ENCODE results near the gene EXOC7. TPM values are rescaled to one million over a fixed set of nuclear protein-coding genes. Genes with fewer than 3 reads are reported as not detected.

Gene EXOC7
- total and polyA plus RNA-seq, 2 donors (not counting 1 experiment from before 2014, with no cell fraction given), result 66.8 to 88.8 TPM

DNA sequence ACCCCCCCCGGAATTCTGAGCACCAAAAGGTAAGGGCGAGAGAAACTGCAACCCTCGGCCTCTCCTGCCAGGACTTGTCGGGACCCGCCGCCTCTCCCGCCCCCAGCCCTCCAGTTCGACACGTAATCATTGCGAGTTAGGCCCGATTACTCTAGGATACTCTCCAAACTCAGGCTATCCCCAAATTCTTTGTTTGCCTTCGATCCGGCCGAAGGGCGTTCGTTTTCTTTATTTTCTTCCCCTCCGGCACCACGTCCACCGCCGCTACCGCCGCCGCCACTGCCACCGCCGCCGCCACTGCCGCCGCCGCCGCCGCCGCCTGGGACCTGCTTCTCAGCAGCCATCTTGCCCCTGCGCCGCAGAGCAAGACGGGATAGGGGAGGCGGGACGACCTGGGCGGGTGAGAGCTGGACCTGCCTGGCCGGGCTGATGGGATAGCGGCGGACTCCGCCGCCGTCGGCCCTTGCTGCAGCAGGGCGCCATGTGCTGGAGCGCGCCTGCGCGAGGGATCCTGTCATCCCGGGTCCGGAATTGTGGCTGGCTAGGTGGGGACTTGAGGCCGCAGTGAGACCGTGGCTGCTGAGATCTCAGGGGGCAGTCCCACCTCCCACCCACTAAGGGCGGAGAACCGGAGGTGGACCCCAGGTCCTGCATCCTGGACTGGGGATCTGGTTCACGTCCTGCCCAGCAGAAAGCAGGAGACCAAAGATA, 31.3 kb downstream of the EXOC7 start, which contains the start of gene SRP68:
TSS of gene SRP68 (minus strand) at position 370 of the 711 bp plus-strand sequence. CDS start at position 344, 26 bp downstream.
- H3K79me2 ChIP-seq (ENCODE audit: control insufficient read depth, insufficient read depth, low read length), result peaks cover 33% of the 10 kb centered on the region
- TF ChIP-seq, protein P1, sequence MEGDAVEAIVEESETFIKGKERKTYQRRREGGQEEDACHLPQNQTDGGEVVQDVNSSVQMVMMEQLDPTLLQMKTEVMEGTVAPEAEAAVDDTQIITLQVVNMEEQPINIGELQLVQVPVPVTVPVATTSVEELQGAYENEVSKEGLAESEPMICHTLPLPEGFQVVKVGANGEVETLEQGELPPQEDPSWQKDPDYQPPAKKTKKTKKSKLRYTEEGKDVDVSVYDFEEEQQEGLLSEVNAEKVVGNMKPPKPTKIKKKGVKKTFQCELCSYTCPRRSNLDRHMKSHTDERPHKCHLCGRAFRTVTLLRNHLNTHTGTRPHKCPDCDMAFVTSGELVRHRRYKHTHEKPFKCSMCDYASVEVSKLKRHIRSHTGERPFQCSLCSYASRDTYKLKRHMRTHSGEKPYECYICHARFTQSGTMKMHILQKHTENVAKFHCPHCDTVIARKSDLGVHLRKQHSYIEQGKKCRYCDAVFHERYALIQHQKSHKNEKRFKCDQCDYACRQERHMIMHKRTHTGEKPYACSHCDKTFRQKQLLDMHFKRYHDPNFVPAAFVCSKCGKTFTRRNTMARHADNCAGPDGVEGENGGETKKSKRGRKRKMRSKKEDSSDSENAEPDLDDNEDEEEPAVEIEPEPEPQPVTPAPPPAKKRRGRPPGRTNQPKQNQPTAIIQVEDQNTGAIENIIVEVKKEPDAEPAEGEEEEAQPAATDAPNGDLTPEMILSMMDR (conservative IDR thresholded peaks at IDR 0.05 in 1 of 2, IDR thresholded peaks at IDR 0.05 in 1 of 2; ENCODE audit: low read depth in 1 of 2, low read length in 2 of 2), result no peak
- TF ChIP-seq EZH2 (IDR thresholded peaks at IDR 0.05; ENCODE audit: low read length, missing control alignments), result no peak
- no peaks in the 10 kb centered on the region for H3K9me3 ChIP-seq (ENCODE audit: control insufficient read depth, insufficient read depth, low read depth, low read length)

DNA sequence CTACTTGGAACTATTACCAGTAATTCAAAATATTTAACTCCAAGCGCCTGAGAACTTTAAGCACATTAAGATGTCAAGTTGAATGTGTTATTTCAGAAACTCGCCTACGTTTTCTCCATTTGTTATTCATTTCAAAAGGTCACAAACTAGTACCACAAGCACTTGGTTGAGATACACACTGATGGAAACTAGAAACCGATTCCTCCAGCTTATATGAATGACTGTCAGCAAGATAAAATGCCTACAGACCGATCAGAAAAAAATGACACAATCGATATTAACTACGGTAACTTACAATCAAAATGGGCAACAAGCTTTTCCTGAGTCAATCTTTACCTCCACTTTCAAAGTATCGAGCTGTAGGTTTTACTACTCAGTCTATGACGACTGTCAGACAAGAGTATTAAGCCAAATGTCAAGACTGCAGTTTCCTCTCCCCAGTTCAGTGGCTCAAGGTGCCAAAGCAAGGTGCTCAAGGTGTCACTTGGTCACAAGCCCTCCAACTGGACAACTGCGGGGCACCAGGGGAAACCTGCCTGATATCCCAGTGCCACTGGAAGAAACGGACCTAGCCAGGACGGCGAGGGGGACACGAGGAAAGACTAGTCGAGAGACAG, 31.9 kb downstream of the EXOC7 start:
- DNase-seq (ENCODE audit: low read depth in 2 of 2), result no peak

More for the DNA sequence above, 31.3 kb downstream of the EXOC7 start, which contains the start of gene SRP68:
- Histone ChIP-seq H2AFZ (ENCODE audit: low read length) (peak within 1 kb of the TSS; percentile 99), H3K9ac (ENCODE audit: insufficient read depth, low read length) (peak within 1 kb of the TSS; percentile 55), H3K36me3 (ENCODE audit: control insufficient read depth, insufficient read depth, low read length) (peaks cover 2% of the 10 kb centered on the region), H3K4me1 (ENCODE audit: control insufficient read depth, extremely low read depth, insufficient read depth, low read length) (no peaks in the 10 kb centered on the region), H3K4me3 (replicated peaks in 1 of 4; ENCODE audit: control extremely low read depth in 1 of 4, insufficient read depth in 1 of 4, low read depth in 3 of 4, low read length in 4 of 4) (peak within 1 kb of the TSS; percentile 61 to 95 (median 72)), H3K27me3 (ENCODE audit: control insufficient read depth, insufficient read depth, low read length) (peaks cover 35% of the 10 kb centered on the region), H3K4me2 (ENCODE audit: extremely low read depth, insufficient read depth, low read length) (peak within 1 kb of the TSS; percentile 99), H3K27ac (ENCODE audit: insufficient read depth, low read length) (peak within 1 kb of the TSS; percentile 68), H4K20me1 (ENCODE audit: control insufficient read depth, extremely low read depth, insufficient read depth, low read length) (no peaks in the 10 kb centered on the region)
- peak; percentile 90 to 93 for DNase-seq (ENCODE audit: low read depth in 2 of 2)

GRCh38 chr17:76065775-76066174, 37.8 kb downstream of the EXOC7 start:
- peaks cover 13% of the 10 kb centered on the region for H3K36me3 ChIP-seq (ENCODE audit: control insufficient read depth, insufficient read depth, low read length)
- no peaks in the 10 kb centered on the region for H3K27me3 ChIP-seq (ENCODE audit: control insufficient read depth, insufficient read depth, low read length)
- peaks cover 15% of the 10 kb centered on the region for H3K79me2 ChIP-seq (ENCODE audit: control insufficient read depth, insufficient read depth, low read length)

More for the DNA sequence above, 31.9 kb downstream of the EXOC7 start:
- Histone ChIP-seq H3K27ac (ENCODE audit: insufficient read depth, low read length) (peak overlapping the region; percentile 68), H3K36me3 (ENCODE audit: control insufficient read depth, insufficient read depth, low read length) (peaks cover 2% of the 10 kb centered on the region), H3K79me2 (ENCODE audit: control insufficient read depth, insufficient read depth, low read length) (peaks cover 33% of the 10 kb centered on the region), H2AFZ (ENCODE audit: low read length) (no peak overlapping the region), H4K20me1 (ENCODE audit: control insufficient read depth, extremely low read depth, insufficient read depth, low read length) (no peaks in the 10 kb centered on the region), H3K4me2 (ENCODE audit: extremely low read depth, insufficient read depth, low read length) (peak overlapping the region; percentile 98), H3K9ac (ENCODE audit: insufficient read depth, low read length) (peak overlapping the region; percentile 55), H3K27me3 (ENCODE audit: control insufficient read depth, insufficient read depth, low read length) (peaks cover 29% of the 10 kb centered on the region), H3K4me3 (replicated peaks in 1 of 4; ENCODE audit: control extremely low read depth in 1 of 4, insufficient read depth in 1 of 4, low read depth in 3 of 4, low read length in 4 of 4) (peak overlapping the region; percentile 61 to 95 (median 72)), H3K9me3 (ENCODE audit: control insufficient read depth, insufficient read depth, low read depth, low read length) (no peaks in the 10 kb centered on the region), H3K4me1 (ENCODE audit: control insufficient read depth, extremely low read depth, insufficient read depth, low read length) (no peaks in the 10 kb centered on the region)
- TF ChIP-seq EZH2 (IDR thresholded peaks at IDR 0.05; ENCODE audit: low read length, missing control alignments), result no peak
- TF ChIP-seq, protein P1 (conservative IDR thresholded peaks at IDR 0.05 in 1 of 2, IDR thresholded peaks at IDR 0.05 in 1 of 2; ENCODE audit: low read depth in 1 of 2, low read length in 2 of 2), result no peak

More at GRCh38 chr17:76065775-76066174, 37.8 kb downstream of the EXOC7 start:
- no peak overlapping the region for H3K27ac ChIP-seq (ENCODE audit: insufficient read depth, low read length)
- TF ChIP-seq, protein P1 (conservative IDR thresholded peaks at IDR 0.05 in 1 of 2, IDR thresholded peaks at IDR 0.05 in 1 of 2; ENCODE audit: low read depth in 1 of 2, low read length in 2 of 2), result no peak
- TF ChIP-seq EZH2 (IDR thresholded peaks at IDR 0.05; ENCODE audit: low read length, missing control alignments), result no peak
- H3K9ac ChIP-seq (ENCODE audit: insufficient read depth, low read length), result no peak overlapping the region
- no peak overlapping the region for H3K4me3 ChIP-seq (replicated peaks in 1 of 4; ENCODE audit: control extremely low read depth in 1 of 4, insufficient read depth in 1 of 4, low read depth in 3 of 4, low read length in 4 of 4)
- H4K20me1 ChIP-seq (ENCODE audit: control insufficient read depth, extremely low read depth, insufficient read depth, low read length), result no peaks in the 10 kb centered on the region
- H2AFZ ChIP-seq (ENCODE audit: low read length), result no peak overlapping the region
- H3K4me1 ChIP-seq (ENCODE audit: control insufficient read depth, extremely low read depth, insufficient read depth, low read length), result no peaks in the 10 kb centered on the region
- H3K4me2 ChIP-seq (ENCODE audit: extremely low read depth, insufficient read depth, low read length), result no peak overlapping the region
- DNase-seq (ENCODE audit: low read depth in 2 of 2), result no peak
- no peaks in the 10 kb centered on the region for H3K9me3 ChIP-seq (ENCODE audit: control insufficient read depth, insufficient read depth, low read depth, low read length)

Measured in fibroblast of lung (primary cell).